HepG2 (cell line): Measurements from ENCODE around the gene TLR9. TPM values are rescaled to one million over a fixed set of nuclear protein-coding genes. Genes with fewer than 3 reads are reported as not detected.

Source experiments
- AGO2 ChIP-seq: fragments of 200-400 bp; formaldehyde crosslinking; optimal IDR thresholded peaks from 2 replicates; pipeline ENCODE3; 2017; ENCODE audit warnings: mild to moderate bottlenecking, low read depth, low read length, moderate library complexity
- ELF3 ChIP-seq: IDR thresholded peaks from 2 replicates; pipeline ENCODE4 v1.6.1; 2016; ENCODE audit warnings: missing genetic modification reagents, missing compliant biosample characterization
- GTF3A ChIP-seq: sonication (generic); formaldehyde crosslinking; conservative IDR thresholded peaks from 2 replicates; pipeline ENCODE4 v1.4.0; 2020; ENCODE audit warnings: mild to moderate bottlenecking, missing genetic modification reagents
- KLF16 ChIP-seq, 2 experiments: sonication (generic) in 1 of 2; formaldehyde crosslinking in 1 of 2; IDR thresholded peaks; 2 replicates each; pipeline versions ENCODE4 v1.6.1 to v1.8.0; 2016 to 2023; ENCODE audit warnings: missing genetic modification reagents in 2 of 2, missing compliant biosample characterization in 1 of 2
- MYNN ChIP-seq: sonication (generic); formaldehyde crosslinking; IDR thresholded peaks from 2 replicates; pipeline ENCODE4 v1.4.0; 2020; ENCODE audit warnings: mild to moderate bottlenecking, low read depth, missing genetic modification reagents
- POLR2AphosphoS5 ChIP-seq: IDR thresholded peaks from 2 replicates; pipeline ENCODE4 v1.6.1; 2012; ENCODE audit warnings: low read depth, low read length
- SETDB1 ChIP-seq: sonication (generic); formaldehyde crosslinking; IDR thresholded peaks from 2 replicates; pipeline ENCODE4 v1.5.1; 2020; ENCODE audit warnings: missing genetic modification reagents, mild to moderate bottlenecking, borderline replicate concordance
- STAT5B ChIP-seq: sonication (generic); formaldehyde crosslinking; IDR thresholded peaks from 2 replicates; pipeline ENCODE4 v1.4.0; 2020; ENCODE audit warnings: missing genetic modification reagents
- ZNF20 ChIP-seq: sonication (generic); formaldehyde crosslinking; IDR thresholded peaks from 2 replicates; pipeline ENCODE4 v1.4.0; 2020; ENCODE audit warnings: mild to moderate bottlenecking, moderate library complexity, missing genetic modification reagents
- ZNF350 ChIP-seq: sonication (generic); formaldehyde crosslinking; IDR thresholded peaks from 2 replicates; pipeline ENCODE4 v1.4.0; 2020; ENCODE audit warnings: mild to moderate bottlenecking, low read depth, missing genetic modification reagents, borderline replicate concordance
- ZNF616 ChIP-seq: sonication (generic); formaldehyde crosslinking; IDR thresholded peaks from 2 replicates; pipeline ENCODE4 v1.5.0; 2020; ENCODE audit warnings: low read depth, mild to moderate bottlenecking, missing genetic modification reagents
- ZNF737 ChIP-seq: sonication (generic); formaldehyde crosslinking; IDR thresholded peaks from 2 replicates; pipeline ENCODE4 v1.5.0; 2020; ENCODE audit warnings: missing genetic modification reagents, mild to moderate bottlenecking, borderline replicate concordance
- polyA plus RNA-seq, 8 experiments: library from polyadenylated mRNA; depleted of rRNA in 3 of 8; stranded (reverse) in 7 of 8; unstranded in 1 of 8; fragments of >200 nt; fragmentation: Illumina TruSeq in 4 of 8; extraction: Trizol in 4 of 8; gene quantifications; 2 replicates each; pipeline versions ENCODE4 v1.2.1 to v1.2.3, GENCODE V29; 2011 to 2016; ENCODE audit warnings: low read depth in 4 of 8, missing spikeins in 1 of 8, mixed read lengths in 1 of 8; ENCODE audit not compliant: insufficient read depth in 1 of 8
- total RNA-seq, 5 experiments: library from RNA; depleted of rRNA; stranded (reverse); fragments of >200 nt; fragmentation: Illumina TruSeq; extraction: Trizol; gene quantifications; 2 replicates each; pipeline ENCODE4 v1.2.3, GENCODE V29; 2016; ENCODE audit warnings: low read depth in 1 of 5
- TF ChIP-seq, protein P1 (sequence below): sonication (generic); formaldehyde crosslinking; IDR thresholded peaks from 2 replicates; pipeline ENCODE4; 2020; ENCODE audit warnings: missing genetic modification reagents, mild to moderate bottlenecking, borderline replicate concordance
- TF ChIP-seq, protein P2 (sequence below): sonication (generic); formaldehyde crosslinking; IDR thresholded peaks from 2 replicates; pipeline ENCODE4 v1.4.0; 2020; ENCODE audit warnings: missing genetic modification reagents
- TF ChIP-seq, protein P3 (sequence below): IDR thresholded peaks from 2 replicates; pipeline ENCODE4 v1.6.1; 2018; ENCODE audit warnings: missing genetic modification reagents, mild to moderate bottlenecking, missing compliant biosample characterization
- TF ChIP-seq, protein P4 (sequence below): sonication (generic); formaldehyde crosslinking; IDR thresholded peaks from 2 replicates; pipeline ENCODE4 v1.5.0; 2020; ENCODE audit warnings: missing genetic modification reagents
- TF ChIP-seq, protein P5 (sequence below): IDR thresholded peaks from 2 replicates; pipeline ENCODE4 v1.6.1; 2016; ENCODE audit warnings: missing biosample characterization, missing genetic modification reagents, low read depth
- TF ChIP-seq, protein P6 (sequence below), 2 experiments: IDR thresholded peaks; 2 replicates each; pipeline ENCODE4 v1.6.1; 2011 to 2012; ENCODE audit warnings: low read length in 2 of 2, borderline replicate concordance in 1 of 2, low read depth in 1 of 2, mild to moderate bottlenecking in 1 of 2, moderate library complexity in 1 of 2

TLR9 gene
- total and polyA plus RNA-seq, 2 of the 13 experiments (the other 11 are each of a cell fraction or from before 2014, with no cell fraction given) = not detected

DNA sequence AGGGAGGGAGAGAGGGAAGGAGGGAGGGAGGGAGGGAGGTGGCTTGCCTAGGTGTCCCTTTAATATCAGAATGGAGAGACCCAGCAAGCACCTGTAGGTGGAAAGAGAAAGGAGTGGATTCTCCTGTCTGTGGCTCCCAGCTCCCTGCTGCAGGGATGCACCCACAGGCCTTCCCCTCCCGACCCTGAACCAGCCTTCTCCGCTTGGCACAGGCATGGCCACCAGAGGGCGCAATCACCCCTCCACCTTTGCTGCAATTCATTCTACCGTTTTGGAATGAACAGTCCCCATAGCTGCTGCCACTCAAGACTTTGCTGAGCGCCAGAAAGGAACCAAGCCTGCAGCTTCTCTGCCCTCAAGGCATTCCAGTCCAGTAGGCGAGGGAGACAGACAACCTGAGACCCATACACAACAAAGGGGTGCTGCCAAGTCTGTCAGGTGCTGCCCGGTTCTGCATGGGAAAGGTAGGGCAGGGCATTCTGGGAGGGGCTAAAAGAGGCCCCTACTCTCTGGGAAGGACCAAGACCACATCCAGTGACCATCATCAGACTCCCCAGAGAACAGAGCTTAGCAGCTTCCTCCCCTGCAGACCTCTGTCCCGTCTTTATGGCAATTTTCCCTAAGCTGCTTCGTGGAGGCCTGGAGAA is 4.9 kb downstream of the TLR9 start (continued):
- TF ChIP-seq, protein P1, sequence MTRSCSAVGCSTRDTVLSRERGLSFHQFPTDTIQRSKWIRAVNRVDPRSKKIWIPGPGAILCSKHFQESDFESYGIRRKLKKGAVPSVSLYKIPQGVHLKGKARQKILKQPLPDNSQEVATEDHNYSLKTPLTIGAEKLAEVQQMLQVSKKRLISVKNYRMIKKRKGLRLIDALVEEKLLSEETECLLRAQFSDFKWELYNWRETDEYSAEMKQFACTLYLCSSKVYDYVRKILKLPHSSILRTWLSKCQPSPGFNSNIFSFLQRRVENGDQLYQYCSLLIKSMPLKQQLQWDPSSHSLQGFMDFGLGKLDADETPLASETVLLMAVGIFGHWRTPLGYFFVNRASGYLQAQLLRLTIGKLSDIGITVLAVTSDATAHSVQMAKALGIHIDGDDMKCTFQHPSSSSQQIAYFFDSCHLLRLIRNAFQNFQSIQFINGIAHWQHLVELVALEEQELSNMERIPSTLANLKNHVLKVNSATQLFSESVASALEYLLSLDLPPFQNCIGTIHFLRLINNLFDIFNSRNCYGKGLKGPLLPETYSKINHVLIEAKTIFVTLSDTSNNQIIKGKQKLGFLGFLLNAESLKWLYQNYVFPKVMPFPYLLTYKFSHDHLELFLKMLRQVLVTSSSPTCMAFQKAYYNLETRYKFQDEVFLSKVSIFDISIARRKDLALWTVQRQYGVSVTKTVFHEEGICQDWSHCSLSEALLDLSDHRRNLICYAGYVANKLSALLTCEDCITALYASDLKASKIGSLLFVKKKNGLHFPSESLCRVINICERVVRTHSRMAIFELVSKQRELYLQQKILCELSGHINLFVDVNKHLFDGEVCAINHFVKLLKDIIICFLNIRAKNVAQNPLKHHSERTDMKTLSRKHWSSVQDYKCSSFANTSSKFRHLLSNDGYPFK = 0 out of 2 replicates have a peak, but pooled peaks have one; percentile 37
- TF ChIP-seq, protein P2, sequence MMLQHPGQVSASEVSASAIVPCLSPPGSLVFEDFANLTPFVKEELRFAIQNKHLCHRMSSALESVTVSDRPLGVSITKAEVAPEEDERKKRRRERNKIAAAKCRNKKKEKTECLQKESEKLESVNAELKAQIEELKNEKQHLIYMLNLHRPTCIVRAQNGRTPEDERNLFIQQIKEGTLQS (CRISPR knock-in tag) = 0 out of 2 replicates have a peak, but pooled peaks have one; percentile 22
- no peak for TF ChIP-seq GTF3A (CRISPR knock-in tag)
- no peak for TF ChIP-seq STAT5B
- TF ChIP-seq, protein P3, sequence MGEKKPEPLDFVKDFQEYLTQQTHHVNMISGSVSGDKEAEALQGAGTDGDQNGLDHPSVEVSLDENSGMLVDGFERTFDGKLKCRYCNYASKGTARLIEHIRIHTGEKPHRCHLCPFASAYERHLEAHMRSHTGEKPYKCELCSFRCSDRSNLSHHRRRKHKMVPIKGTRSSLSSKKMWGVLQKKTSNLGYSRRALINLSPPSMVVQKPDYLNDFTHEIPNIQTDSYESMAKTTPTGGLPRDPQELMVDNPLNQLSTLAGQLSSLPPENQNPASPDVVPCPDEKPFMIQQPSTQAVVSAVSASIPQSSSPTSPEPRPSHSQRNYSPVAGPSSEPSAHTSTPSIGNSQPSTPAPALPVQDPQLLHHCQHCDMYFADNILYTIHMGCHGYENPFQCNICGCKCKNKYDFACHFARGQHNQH (CRISPR knock-in tag) = peak; percentile 48; the same call in 1 of the 2 replicates
- TF ChIP-seq POLR2AphosphoS5 = no peak
- no peak for TF ChIP-seq ZNF737
- TF ChIP-seq, protein P4, sequence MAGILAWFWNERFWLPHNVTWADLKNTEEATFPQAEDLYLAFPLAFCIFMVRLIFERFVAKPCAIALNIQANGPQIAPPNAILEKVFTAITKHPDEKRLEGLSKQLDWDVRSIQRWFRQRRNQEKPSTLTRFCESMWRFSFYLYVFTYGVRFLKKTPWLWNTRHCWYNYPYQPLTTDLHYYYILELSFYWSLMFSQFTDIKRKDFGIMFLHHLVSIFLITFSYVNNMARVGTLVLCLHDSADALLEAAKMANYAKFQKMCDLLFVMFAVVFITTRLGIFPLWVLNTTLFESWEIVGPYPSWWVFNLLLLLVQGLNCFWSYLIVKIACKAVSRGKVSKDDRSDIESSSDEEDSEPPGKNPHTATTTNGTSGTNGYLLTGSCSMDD (CRISPR knock-in tag) = no peak
- TF ChIP-seq AGO2 = no peak
- TF ChIP-seq, protein P5, sequence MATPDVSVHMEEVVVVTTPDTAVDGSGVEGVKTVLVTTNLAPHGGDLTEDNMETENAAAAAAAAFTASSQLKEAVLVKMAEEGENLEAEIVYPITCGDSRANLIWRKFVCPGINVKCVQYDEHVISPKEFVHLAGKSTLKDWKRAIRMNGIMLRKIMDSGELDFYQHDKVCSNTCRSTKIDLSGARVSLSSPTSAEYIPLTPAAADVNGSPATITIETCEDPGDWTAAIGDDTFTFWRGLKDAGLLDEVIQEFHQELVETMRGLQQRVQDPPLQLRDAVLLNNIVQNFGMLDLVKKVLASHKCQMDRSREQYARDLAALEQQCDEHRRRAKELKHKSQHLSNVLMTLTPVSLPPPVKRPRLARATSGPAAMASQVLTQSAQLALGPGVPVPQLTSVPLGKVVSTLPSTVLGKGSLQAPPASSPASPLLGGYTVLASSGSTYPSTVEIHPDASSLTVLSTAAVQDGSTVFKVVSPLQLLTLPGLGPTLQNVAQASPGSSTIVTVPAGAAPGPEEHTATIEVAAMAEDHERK = no peak
- TF ChIP-seq KLF16 (CRISPR knock-in tag; IDR thresholded peaks at IDR 0.05) = no peak
- TF ChIP-seq, protein P6, sequence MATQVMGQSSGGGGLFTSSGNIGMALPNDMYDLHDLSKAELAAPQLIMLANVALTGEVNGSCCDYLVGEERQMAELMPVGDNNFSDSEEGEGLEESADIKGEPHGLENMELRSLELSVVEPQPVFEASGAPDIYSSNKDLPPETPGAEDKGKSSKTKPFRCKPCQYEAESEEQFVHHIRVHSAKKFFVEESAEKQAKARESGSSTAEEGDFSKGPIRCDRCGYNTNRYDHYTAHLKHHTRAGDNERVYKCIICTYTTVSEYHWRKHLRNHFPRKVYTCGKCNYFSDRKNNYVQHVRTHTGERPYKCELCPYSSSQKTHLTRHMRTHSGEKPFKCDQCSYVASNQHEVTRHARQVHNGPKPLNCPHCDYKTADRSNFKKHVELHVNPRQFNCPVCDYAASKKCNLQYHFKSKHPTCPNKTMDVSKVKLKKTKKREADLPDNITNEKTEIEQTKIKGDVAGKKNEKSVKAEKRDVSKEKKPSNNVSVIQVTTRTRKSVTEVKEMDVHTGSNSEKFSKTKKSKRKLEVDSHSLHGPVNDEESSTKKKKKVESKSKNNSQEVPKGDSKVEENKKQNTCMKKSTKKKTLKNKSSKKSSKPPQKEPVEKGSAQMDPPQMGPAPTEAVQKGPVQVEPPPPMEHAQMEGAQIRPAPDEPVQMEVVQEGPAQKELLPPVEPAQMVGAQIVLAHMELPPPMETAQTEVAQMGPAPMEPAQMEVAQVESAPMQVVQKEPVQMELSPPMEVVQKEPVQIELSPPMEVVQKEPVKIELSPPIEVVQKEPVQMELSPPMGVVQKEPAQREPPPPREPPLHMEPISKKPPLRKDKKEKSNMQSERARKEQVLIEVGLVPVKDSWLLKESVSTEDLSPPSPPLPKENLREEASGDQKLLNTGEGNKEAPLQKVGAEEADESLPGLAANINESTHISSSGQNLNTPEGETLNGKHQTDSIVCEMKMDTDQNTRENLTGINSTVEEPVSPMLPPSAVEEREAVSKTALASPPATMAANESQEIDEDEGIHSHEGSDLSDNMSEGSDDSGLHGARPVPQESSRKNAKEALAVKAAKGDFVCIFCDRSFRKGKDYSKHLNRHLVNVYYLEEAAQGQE (IDR thresholded peaks at IDR 0.05; ENCODE audit: borderline replicate concordance in 1 of 2, low read depth in 1 of 2, low read length in 2 of 2) = no peak
- no peak for TF ChIP-seq MYNN
- no peak for TF ChIP-seq ZNF616 (CRISPR knock-in tag)
- TF ChIP-seq ELF3 (CRISPR knock-in tag) = no peak
- no peak for TF ChIP-seq ZNF20 (CRISPR knock-in tag)
- TF ChIP-seq ZNF350 (CRISPR knock-in tag) = 0 out of 2 replicates have a peak, but pooled peaks have one; percentile 35
- no peak for TF ChIP-seq SETDB1 (CRISPR knock-in tag)
